GM19463 (cell line): ENCODE data around the gene MEF2A.
"Not testable (repeated sequence)": the region's sequence is repeated elsewhere in the genome, so short reads cannot be mapped to it uniquely, and the experiment has no call there.

Source experiments
- ATAC-seq: cut with Tn5 transposase; IDR thresholded peaks from one replicate; pipeline ENCODE4 v1.9.1; 2021; ENCODE audit warnings: mild to moderate bottlenecking, moderate library complexity; ENCODE audit not compliant: unreplicated experiment

Gene MEF2A

GRCh38 chr15:99635794-99636193 lies 70.0 kb downstream of the MEF2A start:
- peak; percentile 65 for ATAC-seq

DNA sequence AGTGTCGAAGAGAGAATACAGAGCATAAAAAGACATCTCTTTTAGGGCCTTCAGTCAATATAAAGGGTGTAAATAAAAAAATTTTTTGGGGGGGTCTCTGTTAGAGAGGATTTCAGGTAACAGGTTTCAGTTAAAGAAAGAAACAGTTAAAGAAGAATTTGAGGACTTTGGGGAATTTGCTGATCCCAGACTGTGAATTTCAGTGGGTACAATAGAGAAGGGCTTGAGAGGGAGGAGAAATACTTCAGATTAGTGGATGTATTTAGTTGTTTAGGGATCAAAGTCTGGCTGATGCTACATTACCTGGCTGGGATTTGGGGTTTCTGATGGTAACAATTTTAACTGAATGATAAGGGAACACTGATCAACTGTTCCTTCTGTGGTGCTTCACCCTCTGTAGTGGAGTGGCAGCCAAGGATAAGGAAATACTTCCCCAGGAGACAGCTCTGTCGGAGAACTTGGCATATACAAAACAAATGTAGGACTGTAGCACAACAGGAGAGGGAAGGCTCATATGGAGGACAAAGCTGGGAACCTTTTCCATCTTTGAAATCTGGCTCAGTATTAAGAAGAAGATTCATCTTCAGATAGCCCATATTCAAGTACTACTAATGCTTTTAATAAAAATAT lies 79.2 kb downstream of the MEF2A start:
- ATAC-seq = no peak

GRCh38 chr15:99645543-99645935 lies 79.8 kb downstream of the MEF2A start:
- no peak for ATAC-seq

- ATAC-seq = no peak
Observed at GRCh38 chr15:99645951-99646350, 80.2 kb downstream of the MEF2A start.

DNA sequence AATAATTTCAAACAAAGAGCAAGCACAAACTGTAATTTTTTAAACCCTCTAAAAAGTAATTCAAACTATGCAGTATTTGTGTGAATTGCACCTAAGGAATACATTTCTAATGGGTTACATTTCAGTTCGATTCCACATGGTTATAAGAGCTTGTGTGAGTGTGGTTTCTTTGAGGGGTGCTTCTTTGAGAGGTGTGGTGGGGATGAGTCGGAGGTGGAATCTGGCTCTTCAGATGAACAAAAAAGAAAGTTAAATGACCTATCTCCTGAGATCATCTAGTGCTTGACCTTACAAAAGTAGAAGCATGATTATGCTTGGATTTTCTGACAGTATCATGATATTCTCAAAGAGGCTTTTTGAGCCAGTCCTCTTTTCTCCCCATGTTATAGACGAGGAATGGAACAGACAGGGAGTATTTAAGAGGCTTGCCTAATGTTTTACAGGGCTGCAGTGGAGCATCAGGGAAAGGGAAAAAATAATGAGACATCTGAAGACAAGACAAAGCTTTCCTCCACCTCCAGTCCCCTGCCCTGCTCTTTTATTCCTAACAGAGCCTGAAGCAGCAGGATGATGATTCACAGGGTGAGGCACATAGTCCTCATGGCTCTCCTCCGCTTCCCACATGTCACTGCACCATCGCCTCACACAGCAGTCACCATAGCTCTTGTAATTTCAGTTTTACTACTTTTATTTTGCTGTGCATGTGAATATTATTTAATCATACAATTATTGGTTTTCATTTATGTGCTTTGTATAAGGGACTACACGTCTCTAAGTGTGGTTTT lies 85.4 kb downstream of the MEF2A start:
- no peak for ATAC-seq

DNA sequence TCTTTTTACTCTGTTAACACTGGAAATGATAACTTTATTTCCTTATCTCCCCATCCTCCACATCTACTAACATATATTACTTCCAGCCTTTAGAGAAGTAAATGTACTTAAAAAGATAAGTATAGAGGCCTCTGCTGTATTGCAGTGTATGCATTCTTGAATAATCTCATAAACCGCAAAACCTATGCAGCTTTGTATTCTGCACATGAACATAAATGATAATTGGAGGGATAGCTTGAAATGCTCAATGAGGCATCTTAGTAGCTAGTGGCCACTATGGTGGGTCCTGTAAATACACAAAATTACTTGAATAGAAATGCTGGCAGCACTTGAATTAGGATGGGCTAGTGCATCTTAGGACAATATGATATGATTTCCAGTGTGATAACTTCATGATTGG lies 90.4 kb downstream of the MEF2A start:
- ATAC-seq = no peak

GRCh38 chr15:99657996-99658395 lies 92.2 kb downstream of the MEF2A start:
- ATAC-seq = no peak

DNA sequence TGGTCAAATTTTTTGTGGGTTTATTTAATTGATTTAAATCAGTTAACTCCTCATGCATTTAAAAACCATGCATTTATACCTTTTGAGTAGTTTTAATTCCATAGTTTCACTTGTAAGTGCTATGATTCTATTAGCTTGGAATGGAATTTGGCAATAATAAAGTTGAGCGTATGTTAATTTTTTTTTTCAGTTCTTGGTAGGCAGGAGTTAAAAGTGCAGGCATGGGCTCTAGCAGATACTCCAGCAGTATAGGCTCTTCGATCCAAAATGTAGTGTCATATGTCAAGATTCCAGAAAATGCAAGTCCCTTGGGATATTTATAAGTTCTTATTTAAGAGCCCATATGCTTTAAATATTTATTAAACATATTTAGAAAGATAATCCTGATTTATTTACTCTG lies 97.1 kb downstream of the MEF2A start:
- no peak for ATAC-seq

DNA sequence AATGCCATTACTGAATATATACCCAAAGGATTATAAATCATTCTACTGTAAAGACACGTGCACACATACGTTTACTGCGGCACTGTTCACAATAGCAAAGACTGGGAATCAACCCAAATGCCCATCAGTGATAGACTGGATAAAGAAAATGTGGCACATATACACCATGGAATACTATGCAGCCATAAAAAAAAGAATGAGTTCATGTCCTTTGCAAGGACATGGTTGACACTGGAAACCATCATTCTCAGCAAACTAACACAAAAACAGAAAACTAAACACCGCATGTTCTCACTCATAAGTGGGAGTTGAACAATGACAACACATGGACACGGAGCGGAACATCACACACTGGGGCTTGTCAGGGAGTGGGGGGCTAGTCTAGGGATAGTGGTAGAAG lies 100.3 kb downstream of the MEF2A start:
- not testable (repeated sequence) for ATAC-seq

DNA sequence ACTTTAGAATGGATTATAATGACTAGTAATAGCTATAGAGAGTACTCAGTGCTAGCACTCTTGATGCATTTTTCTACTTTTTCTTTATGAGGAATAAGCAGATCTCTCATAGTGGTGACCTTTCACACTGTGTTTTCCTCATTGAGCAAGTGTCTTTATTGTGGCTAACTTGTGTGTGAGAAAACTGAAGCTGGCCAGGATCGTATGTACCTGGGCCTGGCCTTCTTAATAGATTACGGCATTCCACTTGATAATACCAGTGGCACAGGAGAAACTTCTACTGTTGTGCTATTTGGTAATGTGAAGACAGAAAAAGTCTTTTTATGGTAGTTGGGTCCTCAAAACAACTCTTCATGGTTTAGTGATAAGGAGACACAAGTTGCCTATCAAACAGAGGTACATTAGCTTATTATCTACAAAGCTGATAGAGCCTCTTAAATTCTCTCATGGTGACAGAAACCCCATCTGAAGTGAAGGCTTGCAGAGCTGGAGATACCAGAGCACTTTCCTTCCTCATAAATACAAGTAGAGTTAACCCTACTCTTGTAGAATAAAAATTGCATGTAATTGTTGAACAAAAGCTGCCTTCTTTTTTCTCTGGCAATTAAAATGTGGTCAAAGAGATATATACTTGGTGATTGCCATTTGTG lies 102.9 kb downstream of the MEF2A start:
- no peak for ATAC-seq

DNA sequence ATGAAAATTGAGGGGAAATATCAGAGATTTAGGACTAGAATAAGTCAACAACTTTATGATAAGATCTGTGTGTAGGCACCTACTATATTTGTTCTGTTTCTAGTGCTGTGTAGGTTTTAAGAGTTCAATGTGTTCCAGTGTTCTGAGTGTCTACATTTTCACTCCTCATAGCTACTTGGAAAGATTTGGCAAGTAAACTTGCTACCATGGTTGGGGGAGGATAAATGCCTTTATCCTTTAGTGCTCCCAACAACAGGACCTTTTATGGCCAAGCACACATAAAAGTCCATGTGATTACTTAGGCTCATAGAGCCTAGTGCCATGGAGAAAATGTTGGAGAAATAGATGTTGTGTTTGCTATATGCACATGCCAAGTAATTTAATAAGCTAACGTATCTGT lies 103.5 kb downstream of the MEF2A start:
- ATAC-seq = no peak

GRCh38 chr15:99671926-99672635 lies 106.3 kb downstream of the MEF2A start:
- no peak for ATAC-seq

GRCh38 chr15:99673111-99673510 lies 107.3 kb downstream of the MEF2A start:
- no peak for ATAC-seq

- no peak for ATAC-seq
Observed at GRCh38 chr15:99674279-99674678, 108.5 kb downstream of the MEF2A start.

- peak; percentile 71 for ATAC-seq
Observed at GRCh38 chr15:99677540-99678134, 111.9 kb downstream of the MEF2A start.

DNA sequence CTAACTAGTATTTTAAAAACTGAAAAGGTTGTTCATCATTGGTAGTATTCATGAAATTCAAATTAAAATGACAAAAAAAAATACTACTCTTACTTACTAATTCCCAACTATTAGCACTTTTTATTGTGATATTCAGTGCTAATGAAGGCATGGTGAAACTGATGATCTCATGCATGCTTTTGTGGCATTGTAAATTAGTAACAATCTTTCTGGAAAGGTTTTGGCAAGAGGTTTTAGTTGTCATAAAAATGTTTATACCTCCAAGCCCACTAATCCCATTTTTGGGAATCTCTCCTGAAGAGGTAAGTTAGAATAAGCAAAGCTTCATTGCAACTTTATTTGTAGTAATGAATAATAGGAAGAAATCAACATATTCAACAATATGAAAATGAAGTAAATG lies 114.5 kb downstream of the MEF2A start:
- ATAC-seq = no peak

GRCh38 chr15:99681990-99682389 lies 116.2 kb downstream of the MEF2A start:
- ATAC-seq = no peak

- ATAC-seq = no peak
Observed at GRCh38 chr15:99682455-99682854, 116.7 kb downstream of the MEF2A start.

- no peak for ATAC-seq
Observed at GRCh38 chr15:99683000-99683670, 117.4 kb downstream of the MEF2A start.

DNA sequence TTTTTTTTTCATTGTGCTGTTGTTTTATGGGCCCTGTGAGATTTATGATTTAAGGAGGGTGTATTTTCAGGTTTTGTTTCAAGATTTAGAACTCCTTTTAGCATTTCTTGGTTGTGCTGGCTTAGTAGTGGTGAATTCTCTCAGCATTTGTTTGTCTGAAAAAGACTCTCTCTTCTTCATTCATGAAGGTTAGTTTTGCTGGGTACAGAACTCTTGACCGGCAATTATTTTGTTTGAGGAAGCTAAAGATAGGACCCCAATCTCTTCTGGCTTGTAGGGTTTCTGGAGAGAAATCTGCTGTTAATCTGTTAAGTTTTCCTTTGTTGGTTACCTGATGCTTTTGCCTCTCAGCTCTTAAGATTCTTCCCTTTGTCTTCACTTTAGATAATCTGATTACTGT lies 120.5 kb downstream of the MEF2A start:
- no peak for ATAC-seq

DNA sequence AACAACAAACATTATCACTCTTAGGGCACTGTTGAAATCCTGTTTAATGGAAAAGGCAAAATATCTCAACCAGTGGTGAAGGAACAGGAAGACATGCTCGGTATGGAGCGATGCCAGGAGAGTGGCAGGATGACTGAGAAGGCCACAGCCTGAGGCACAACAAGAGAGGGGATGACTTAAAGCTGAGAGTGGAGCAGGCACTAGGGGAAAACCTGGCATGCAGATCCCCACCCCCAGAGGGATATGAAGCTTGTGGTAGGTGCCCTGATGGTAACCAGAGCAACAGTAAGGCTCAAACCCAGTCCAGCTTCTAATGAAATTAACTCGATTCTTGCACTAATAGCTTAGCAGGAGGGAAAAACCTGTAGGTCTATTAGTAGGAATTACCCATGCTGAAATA lies 127.0 kb downstream of the MEF2A start:
- ATAC-seq = no peak
